GM21717 (cell line): ENCODE data around the gene PLCD1.
"Not testable (repeated sequence)": the region's sequence is repeated elsewhere in the genome, so short reads cannot be mapped to it uniquely, and the experiment has no call there.

Experiments
- ATAC-seq: cut with Tn5 transposase; IDR thresholded peaks from one replicate; pipeline ENCODE4 v1.9.1; 2021; ENCODE audit warnings: mild to moderate bottlenecking, moderate library complexity; ENCODE audit not compliant: unreplicated experiment

Gene PLCD1

DNA sequence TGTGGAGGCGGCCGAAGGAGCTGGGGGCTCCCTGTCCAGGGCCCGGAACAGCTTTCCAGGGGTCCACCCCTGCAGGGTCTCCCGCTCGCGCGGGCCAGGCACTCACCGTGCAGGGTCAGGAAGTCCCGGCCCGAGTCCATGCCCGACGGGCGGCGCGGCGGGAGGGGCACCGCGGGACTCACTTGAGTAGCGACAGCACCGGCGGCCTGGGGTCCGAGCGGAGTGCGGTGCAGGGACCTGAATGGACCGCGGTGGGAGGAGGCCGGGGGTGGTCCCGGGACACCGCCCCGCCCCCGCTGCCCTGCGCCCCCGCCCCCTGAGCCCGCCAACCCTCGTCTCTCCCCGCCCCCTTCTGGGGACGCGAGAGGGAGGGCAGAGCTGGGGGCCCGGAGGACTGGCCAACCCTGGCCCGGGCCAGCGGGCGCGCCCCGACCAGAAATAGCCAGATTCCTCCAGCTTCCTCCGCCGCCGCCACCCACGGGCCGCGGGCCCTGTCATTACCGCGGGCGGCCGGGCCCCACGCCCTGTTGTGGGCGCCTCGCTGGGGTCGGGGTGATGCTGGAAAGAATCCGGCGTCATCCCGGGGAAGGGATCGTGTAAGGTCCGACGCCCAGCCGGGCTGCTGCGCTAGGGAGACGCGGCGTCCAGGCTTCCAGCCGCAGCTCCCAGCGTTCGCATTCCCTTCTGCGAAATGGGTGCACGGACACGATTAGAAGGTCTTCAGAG is at the start of gene PLCD1:
TSS of gene PLCD1 (minus strand) at position 243 of the 726 bp plus-strand sequence. CDS start at position 140, 103 bp downstream.
- no peak for ATAC-seq

DNA sequence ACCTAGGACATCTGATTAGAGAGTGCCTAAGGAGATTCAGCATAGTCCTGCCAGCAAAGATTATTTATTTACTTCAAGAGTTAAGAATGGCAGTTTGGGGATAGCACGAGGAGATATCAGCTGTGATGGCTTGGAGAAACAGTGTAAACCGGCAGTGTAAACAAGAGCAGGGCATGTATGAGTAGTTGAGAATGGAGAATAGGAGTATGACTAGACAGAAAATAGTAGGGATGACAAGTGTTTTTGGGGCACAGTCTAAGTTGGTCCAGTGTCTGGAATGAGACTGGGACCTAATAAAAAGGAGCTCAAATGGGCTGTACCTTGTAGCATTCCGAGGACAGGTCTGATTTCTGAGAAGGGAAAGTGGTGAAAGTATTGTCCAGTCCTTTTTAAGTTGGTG is 47.6 kb upstream of the PLCD1 start:
- ATAC-seq = not testable (repeated sequence)

GRCh38 chr3:38070013-38070412 is 40.6 kb upstream of the PLCD1 start:
- ATAC-seq = no peak

DNA sequence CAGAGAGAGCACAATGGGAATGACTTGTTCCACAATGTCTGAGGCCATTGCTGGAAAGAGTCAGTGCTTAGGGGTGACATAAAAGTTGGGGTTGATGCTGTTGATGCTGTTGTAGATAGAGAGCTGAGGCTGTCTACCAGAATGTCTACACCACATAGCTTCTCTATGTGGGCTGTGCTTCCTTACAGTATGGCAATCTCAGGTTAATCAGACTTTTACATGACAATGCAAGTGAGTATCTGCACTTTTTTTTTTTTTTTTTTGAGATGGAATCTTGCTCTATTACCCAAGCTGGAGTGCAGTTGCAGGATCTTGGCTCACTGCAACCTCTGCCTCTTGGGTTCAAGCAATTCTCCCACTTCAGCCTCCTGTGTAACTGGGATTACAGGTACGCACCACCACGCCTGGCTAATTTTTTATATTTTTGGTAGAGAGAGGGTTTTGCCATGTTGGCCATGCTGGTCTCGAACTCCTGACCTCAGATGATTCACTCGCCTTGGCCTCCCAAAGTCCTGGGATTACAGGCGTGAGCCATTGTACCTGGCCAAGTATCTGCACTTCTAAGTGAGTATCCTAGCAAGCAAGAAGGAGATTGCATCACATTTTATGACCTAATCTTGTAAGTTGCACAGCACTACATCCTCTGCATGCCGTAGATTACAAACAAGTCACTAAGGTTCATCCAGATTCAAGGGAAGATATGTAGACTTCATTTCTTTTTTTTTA is 38.2 kb upstream of the PLCD1 start:
- ATAC-seq = no peak

- ATAC-seq = not testable (repeated sequence)
Measured at GRCh38 chr3:38064453-38064852, 35.0 kb upstream of the PLCD1 start.

DNA sequence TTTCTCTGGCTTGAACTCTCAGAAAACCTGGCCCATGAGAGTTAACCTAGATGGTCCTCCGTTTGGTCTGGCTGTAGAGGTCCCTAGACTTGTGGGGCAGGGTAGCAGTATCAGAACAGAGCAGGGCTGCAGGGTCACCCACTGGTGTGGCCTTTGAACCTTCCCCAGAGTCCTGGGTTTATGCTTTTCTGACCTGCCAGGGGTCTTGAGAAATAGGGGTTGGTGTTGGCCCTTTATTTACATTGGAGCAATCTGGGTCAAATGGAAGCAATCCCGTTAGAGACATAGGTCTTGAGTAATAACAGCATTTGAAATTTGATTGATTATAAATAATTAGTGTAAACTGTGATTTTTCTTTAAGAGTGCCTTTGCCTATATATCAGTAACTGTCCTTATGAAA is 33.4 kb upstream of the PLCD1 start:
- ATAC-seq = no peak

DNA sequence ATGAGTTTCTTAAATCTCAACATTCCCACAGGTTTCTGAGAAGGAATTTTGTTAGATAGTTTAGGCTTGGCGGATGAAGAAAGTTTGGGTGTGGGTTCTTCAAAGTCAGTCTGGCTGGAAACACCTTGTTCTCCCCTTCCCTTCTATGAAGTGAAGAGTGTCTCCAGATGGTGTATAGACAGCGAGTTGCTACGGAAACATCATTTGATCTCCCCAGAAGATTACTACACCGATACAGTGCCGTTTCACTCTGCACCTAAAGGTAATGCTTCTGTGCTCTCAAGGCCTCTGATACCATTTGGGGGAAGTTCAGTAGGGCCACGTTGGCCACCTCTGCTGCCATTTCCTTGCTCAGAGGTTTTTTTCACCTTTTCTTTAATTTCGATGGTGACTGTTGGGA is 30.1 kb upstream of the PLCD1 start:
- no peak for ATAC-seq

- ATAC-seq = no peak
Measured at GRCh38 chr3:38059148-38059547, 29.7 kb upstream of the PLCD1 start.

GRCh38 chr3:38054499-38055001 is 25.1 kb upstream of the PLCD1 start:
- ATAC-seq = peak; percentile 41

GRCh38 chr3:38053813-38054498 is 24.5 kb upstream of the PLCD1 start:
- ATAC-seq = not testable (repeated sequence)

- ATAC-seq = not testable (repeated sequence)
Measured at GRCh38 chr3:38053286-38053685, 23.8 kb upstream of the PLCD1 start.

GRCh38 chr3:38051131-38051530 is 21.7 kb upstream of the PLCD1 start:
- ATAC-seq = no peak

GRCh38 chr3:38049358-38050126 is 20.1 kb upstream of the PLCD1 start:
- ATAC-seq = no peak

DNA sequence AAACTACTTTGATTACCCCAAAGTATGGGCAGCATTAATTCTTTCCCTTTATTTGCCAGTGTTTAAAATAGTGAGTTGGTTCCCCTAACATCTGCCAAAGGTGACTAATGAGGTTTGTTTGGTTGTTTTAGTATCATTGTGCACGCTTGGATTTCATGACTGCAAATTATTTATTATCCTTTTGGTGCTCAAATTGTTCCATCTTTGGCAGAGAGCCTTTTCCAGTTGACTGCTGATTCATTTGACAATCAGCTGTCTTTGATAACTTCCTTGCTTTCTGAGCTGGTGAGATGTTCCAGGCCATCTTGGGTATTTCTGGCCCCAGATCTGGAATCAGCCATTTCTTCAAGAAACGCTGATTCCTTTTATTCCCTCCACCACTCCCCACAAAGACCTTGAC is 18.5 kb upstream of the PLCD1 start:
- no peak for ATAC-seq

DNA sequence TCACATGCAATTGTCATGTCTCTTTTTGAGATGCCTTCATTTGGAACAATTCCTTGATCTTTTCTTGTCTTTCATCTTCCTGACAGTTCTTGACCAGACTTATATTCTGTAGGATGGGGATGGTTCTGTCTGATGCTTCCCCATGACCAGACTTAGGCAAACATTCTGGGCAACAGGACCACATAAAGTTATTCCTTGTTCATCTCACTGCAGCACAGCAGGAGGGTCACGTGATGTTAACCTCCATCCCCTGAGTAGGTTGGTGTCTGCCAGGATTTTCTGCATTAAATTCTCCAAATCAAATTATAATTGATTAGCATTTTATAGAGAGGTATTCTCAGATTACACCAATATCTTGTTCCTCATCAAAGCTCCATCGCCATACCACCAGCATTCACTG is 17.4 kb upstream of the PLCD1 start:
- no peak for ATAC-seq

GRCh38 chr3:38046027-38046426 is 16.6 kb upstream of the PLCD1 start:
- no peak for ATAC-seq

DNA sequence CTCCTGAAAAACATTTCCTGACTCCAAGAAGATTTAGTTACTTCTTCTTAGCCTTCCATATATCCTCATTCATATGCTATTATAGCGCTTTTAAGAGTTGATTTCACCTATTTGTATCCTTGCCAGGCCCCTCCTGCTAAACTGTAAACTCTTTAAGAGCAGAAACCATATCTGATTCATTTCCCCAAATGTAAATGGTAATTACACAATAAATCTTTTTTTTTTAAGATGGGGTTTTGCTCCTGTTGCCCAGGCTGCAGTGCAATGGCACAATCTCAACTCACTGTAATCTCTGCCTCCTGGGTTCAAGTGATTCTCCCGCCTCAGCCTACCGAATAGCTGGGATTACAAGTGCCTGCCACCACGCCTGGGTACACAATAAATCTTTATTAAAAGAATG is 14.0 kb upstream of the PLCD1 start:
- ATAC-seq = no peak

DNA sequence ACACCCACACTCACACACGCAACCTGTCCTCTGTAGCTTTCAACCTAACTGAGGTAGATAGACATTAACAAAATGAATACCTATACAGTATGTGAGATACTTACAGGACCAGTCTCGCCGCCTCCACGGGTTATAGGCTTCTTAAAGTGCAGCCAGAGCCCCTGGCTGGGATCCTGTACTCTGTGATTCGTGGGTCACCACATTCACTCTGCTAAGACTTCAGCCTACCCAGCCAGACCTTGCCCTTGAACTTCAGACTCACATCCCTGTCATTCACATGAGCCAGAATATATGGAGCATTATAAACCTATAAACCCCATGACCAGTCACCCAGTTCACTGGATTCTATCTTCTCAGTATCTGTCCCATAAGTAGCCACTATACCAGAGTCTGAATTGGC is 11.0 kb upstream of the PLCD1 start:
- no peak for ATAC-seq

- ATAC-seq = no peak
Measured at GRCh38 chr3:38039899-38040261, 10.4 kb upstream of the PLCD1 start.

DNA sequence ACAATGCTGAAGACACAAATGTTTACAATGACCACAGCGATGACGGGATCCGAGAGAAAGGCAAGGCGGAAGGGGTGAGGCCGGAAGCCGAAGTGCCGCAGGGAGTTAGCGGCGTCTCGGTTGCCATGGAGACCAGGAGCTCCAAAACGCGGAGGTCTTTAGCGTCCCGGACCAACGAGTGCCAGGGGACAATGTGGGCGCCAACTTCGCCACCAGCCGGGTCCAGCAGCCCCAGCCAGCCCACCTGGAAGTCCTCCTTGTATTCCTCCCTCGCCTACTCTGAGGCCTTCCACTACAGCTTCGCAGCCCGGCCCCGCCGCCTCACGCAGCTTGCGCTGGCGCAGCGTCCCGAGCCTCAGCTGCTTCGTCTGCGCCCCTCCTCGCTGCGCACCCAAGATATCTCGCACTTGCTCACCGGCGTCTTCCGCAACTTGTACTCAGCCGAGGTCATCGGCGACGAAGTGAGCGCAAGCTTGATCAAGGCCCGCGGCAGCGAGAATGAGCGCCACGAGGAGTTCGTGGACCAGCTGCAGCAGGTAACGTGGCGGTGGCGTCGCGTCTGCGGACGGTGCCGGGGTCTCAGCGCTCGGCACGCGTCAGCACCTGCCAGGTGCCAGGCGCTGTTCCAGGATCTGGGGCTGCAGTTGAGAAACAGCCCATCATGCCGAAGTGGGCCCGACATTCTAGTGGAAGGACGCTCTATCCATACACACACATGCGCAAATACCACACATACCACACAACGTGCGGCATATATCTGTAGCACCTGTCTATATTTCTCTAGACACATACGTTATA is 9.9 kb upstream of the PLCD1 start, which contains the start of gene DLEC1:
TSS of gene DLEC1 (plus strand) at position 108 of the 798 bp plus-strand sequence. CDS start at position 126, 18 bp downstream.
- peak; percentile 95 for ATAC-seq
